Lung (tissue), 12 donors: ENCODE measurements around the gene WNT8B. TPM values are rescaled to one million over a fixed set of nuclear protein-coding genes. Genes with fewer than 3 reads are reported as not detected.

Experiments used
- ATAC-seq: fragments of 200-7000 bp; cut with Tn5 transposase; one replicate; pipeline ENCODE4 v1.9.1; 2020; ENCODE audit warnings: moderate number of reproducible peaks; ENCODE audit not compliant: insufficient read depth, low FRiP score
- DNase-seq, 3 donors: peaks; one replicate each; pipeline ENCODE4 v3.0.0-alpha.2; 2013 to 2017
- H3K27ac ChIP-seq, 2 donors: one replicate each; pipeline ENCODE4 v1.5.1; 2013; ENCODE audit warnings: mild to moderate bottlenecking in 2 of 2, moderate library complexity in 2 of 2, control low read depth in 1 of 2, inconsistent platforms in 1 of 2, low read depth in 1 of 2, low read length in 1 of 2
- H3K27me3 ChIP-seq, 3 donors: one replicate each; pipeline ENCODE4 v1.5.1; 2013; ENCODE audit warnings: low read length in 2 of 3; ENCODE audit not compliant: control insufficient read depth in 3 of 3, insufficient read depth in 3 of 3
- H3K36me3 ChIP-seq, 4 donors: one replicate each; pipeline ENCODE4 v1.5.1; 2013; ENCODE audit warnings: low read length in 4 of 4, mild to moderate bottlenecking in 1 of 4, moderate library complexity in 1 of 4; ENCODE audit not compliant: control insufficient read depth in 4 of 4, insufficient read depth in 4 of 4
- H3K4me1 ChIP-seq, 5 donors: one replicate each; pipeline ENCODE4 v1.5.1; 2013; ENCODE audit warnings: low read length in 5 of 5, mild to moderate bottlenecking in 2 of 5, moderate library complexity in 1 of 5; ENCODE audit not compliant: control insufficient read depth in 5 of 5, insufficient read depth in 5 of 5
- H3K4me3 ChIP-seq: one replicate; pipeline ENCODE4 v1.5.1; 2013; ENCODE audit warnings: mild to moderate bottlenecking, control low read depth, moderate library complexity
- H3K9ac ChIP-seq, 2 donors: one replicate each; pipeline ENCODE4 v1.5.1; 2013; ENCODE audit warnings: low read length in 2 of 2, control low read depth in 1 of 2; ENCODE audit not compliant: insufficient read depth in 1 of 2
- H3K9me3 ChIP-seq, 4 donors: one replicate each; pipeline ENCODE4 v1.5.1; 2013; ENCODE audit warnings: low read length in 3 of 4, mild to moderate bottlenecking in 1 of 4, moderate library complexity in 1 of 4; ENCODE audit not compliant: control insufficient read depth in 4 of 4, insufficient read depth in 3 of 4
- WGBS, 2 donors: extraction: QIAGEN DNeasy Blood & Tissue Kit; methylation state at CpG; one replicate each; pipeline ENCODE4 v1.1.7; 2013; 5-methylcytosine and 5-hydroxymethylcytosine counted together
- polyA plus RNA-seq, 2 donors: library from polyadenylated mRNA; stranded (reverse); fragments of 200-250 nt; gene quantifications; one replicate each; pipeline ENCODE4 v1.2.1, GENCODE V29; 2013
- total RNA-seq, 2 donors: library from RNA; depleted of rRNA in 1 of 2; stranded (reverse); fragments of >200 nt in 1 of 2; gene quantifications; one replicate each; pipeline ENCODE4 v1.2.1, GENCODE V29; 2014 to 2021
- TF ChIP-seq, protein P1 (sequence below): IDR thresholded peaks from 2 replicates; pipeline ENCODE4 v1.5.1; 2012; ENCODE audit warnings: mild to moderate bottlenecking; ENCODE audit errors: control extremely low read depth, extremely low read depth
- donor health status: control.
- donor health status: control.
- donor health status: Bipolar disorder and iron deficiency.
- donor health status: healthy.
- donor health status: DM: yes; HTN: yes; CAD: no.

WNT8B gene
- total and polyA plus RNA-seq, 4 donors, result 0.02 to 0.15 (median 0.04) TPM; not detected in 1

GRCh38 chr10:100528123-100528886 is 65.5 kb downstream of the WNT8B start:
- Histone ChIP-seq H3K27ac (no peak overlapping the region), H3K9ac (peak overlapping the region in 1 of 2 donors; percentile 86), H3K4me3 (no peak overlapping the region), H3K27me3 (no peaks in the 10 kb centered on the region), H3K36me3 (peaks cover 7 to 28% (median 23%) of the 10 kb centered on the region in 4 donors), H3K9me3 (no peaks in the 10 kb centered on the region), H3K4me1 (peaks cover 0 to 13% (median 5%) of the 10 kb centered on the region in 5 donors)
- no peak for ATAC-seq
- peak in 1 of 3 donors; percentile 4 for DNase-seq
- 53 to 62% methylated on average over 7 of the region's 7 CpGs for WGBS, 2 donors
- TF ChIP-seq, protein P1, sequence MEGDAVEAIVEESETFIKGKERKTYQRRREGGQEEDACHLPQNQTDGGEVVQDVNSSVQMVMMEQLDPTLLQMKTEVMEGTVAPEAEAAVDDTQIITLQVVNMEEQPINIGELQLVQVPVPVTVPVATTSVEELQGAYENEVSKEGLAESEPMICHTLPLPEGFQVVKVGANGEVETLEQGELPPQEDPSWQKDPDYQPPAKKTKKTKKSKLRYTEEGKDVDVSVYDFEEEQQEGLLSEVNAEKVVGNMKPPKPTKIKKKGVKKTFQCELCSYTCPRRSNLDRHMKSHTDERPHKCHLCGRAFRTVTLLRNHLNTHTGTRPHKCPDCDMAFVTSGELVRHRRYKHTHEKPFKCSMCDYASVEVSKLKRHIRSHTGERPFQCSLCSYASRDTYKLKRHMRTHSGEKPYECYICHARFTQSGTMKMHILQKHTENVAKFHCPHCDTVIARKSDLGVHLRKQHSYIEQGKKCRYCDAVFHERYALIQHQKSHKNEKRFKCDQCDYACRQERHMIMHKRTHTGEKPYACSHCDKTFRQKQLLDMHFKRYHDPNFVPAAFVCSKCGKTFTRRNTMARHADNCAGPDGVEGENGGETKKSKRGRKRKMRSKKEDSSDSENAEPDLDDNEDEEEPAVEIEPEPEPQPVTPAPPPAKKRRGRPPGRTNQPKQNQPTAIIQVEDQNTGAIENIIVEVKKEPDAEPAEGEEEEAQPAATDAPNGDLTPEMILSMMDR, result no peak

- peaks cover 7 to 28% (median 21%) of the 10 kb centered on the region in 4 donors for H3K36me3 ChIP-seq
- peak in 1 of 3 donors; percentile 10 for DNase-seq
- peak overlapping the region; percentile 76 to 82 for H3K27ac ChIP-seq
- 1 to 2% methylated on average over 18 of the region's 18 CpGs for WGBS, 2 donors
- no peaks in the 10 kb centered on the region for H3K27me3 ChIP-seq
- H3K9ac ChIP-seq, result peak overlapping the region; percentile 86 to 91
- TF ChIP-seq, protein P1, result no peak
- ATAC-seq, result peak; percentile 20
- H3K4me3 ChIP-seq, result peak overlapping the region; percentile 90
- H3K4me1 ChIP-seq, result peaks cover 0 to 13% (median 5%) of the 10 kb centered on the region in 5 donors
- H3K9me3 ChIP-seq, result no peaks in the 10 kb centered on the region
These were observed 66.2 kb downstream of the WNT8B start for GRCh38 chr10:100528921-100529474.

DNA sequence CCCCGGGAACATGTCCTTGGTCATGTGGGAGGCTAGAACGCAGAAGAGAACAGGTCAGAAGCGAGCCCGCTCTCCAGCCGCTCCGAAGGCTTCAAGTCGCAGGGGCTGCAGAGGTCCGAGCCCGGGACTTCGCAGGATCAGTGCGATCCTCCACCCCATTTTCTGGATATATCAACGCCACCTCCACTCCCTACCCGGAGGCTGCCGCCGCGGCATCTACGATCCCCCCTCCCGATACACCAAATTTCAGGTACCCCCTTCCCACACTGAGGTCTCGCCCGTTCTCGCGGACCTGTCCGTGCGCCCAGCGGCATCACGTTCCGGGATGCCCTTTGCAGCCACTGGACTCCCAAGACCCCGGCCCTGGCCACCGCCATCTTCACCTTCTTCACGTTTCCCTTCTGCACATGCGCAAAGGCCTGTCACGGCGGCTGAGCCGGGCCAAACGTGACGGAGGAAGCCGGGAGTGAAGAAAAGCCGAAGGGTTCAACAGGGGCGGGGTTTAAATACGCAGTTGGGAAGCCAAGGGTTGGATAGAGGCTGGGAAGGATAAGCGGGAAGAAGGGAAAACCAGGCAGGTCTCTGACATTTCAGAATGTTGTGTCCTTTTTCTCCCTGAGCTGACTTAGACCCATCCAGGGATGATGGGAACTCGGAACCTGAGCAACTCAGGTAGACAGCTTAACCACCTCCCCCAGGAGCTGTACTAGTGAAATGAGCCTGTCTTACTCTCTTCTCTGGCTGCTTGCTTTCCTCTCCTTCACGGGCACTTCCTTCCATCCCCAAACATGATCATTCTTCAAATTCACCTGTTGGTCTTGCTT is 66.9 kb downstream of the WNT8B start, which contains the start of gene NDUFB8:
TSS of gene NDUFB8 (minus strand) at position 397 of the 824 bp plus-strand sequence. CDS start at position 377, 20 bp downstream.
- no peaks in the 10 kb centered on the region for H3K9me3 ChIP-seq
- TF ChIP-seq, protein P1, result no peak
- peak within 1 kb of the TSS; percentile 86 to 91 for H3K9ac ChIP-seq
- peak within 1 kb of the TSS; percentile 90 for H3K4me3 ChIP-seq
- DNase-seq (peak; percentile 91 to 94 (median 92)), ATAC-seq (peak; percentile 88)
- 1 to 2% methylated on average over 43 of the region's 43 CpGs for WGBS, 2 donors
- peaks cover 0 to 13% (median 5%) of the 10 kb centered on the region in 5 donors for H3K4me1 ChIP-seq
- peaks cover 4 to 22% (median 15%) of the 10 kb centered on the region in 4 donors for H3K36me3 ChIP-seq
- peak within 1 kb of the TSS; percentile 76 to 82 for H3K27ac ChIP-seq
- no peaks in the 10 kb centered on the region for H3K27me3 ChIP-seq
